GM11168 (cell line): Measurements from ENCODE around the gene DNAH12.
"Not testable (repeated sequence)": the region's sequence is repeated elsewhere in the genome, so short reads cannot be mapped to it uniquely, and the experiment has no call there.

Experiments
- in situ Hi-C: fragments of 300-500 bp; cut with MboI; formaldehyde crosslinking; loops from one replicate; pipeline ENCODE4 v1.12.0; 2022; ENCODE audit warnings: low sequenced_read_pairs; ENCODE audit not compliant: unreplicated experiment

The DNAH12 gene

GRCh38 chr3:57530071-57530608 lies 14.0 kb downstream of the DNAH12 start:
- in situ Hi-C loops = no loop called here

GRCh38 chr3:57518276-57518915 lies 25.7 kb downstream of the DNAH12 start:
- in situ Hi-C loops = no loop called here

- in situ Hi-C loops = no loop called here
Observed at GRCh38 chr3:57512166-57512565, 32.0 kb downstream of the DNAH12 start.

DNA sequence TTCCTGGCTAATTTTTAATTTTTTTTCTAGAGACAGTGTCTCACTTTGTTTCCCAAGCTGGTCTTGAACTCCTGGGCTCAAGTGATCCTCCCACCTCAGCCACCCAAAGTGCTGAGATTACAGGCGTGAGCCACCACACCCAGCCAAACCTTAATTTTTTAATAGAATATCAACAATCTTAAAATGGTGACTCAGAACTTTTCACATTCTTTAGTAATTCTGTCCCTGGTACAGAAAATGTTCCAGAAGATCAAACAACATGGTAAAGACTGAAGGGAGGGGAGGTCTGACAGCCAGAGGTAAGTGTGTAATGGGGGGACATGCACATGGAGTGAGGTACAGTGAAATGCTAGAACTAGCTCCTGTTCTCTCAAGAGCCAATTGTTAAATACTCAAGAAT lies 38.2 kb downstream of the DNAH12 start:
- in situ Hi-C loops = no loop called here

- in situ Hi-C loops = no loop called here
Observed at GRCh38 chr3:57500506-57500905, 43.6 kb downstream of the DNAH12 start.

- in situ Hi-C loops = no loop called here
Observed at GRCh38 chr3:57497904-57498303, 46.2 kb downstream of the DNAH12 start.

DNA sequence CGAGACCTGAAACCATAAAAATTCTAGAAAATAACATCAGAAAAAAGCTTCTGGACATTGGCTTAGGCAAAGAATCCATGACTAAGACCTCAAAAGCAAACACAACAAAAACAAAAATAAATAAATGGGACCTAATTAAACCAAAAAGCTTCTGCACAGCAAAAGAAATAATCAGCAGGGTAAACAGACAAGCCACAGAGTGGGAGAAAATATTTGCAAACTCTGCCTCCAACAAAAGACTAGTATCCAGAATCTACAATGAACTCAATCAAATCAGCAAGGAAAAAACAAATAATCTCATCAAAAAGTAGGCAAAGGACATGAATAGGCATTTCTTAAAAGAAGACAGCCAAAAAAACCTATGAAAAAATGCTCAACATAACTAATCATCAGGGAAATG lies 59.6 kb downstream of the DNAH12 start:
- in situ Hi-C loops = no loop called here

DNA sequence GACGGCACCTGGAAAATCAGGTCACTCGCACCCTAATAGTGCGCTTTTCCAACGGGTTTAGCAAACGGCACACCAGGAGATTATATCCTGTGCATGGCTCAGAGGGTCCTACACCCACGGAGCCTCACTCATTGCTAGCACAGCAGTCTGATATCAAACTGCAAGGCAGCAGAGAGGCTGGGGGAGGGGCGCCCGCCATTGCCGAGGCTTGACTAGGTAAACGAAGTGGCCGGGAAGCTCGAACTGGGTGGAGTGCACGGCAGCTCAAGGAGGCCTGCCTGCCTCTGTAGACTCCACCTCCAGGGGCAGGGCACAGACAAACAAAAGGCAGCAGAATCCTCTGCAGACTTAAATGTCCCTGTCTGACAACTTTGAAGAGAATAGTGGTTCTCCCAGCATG lies 67.0 kb downstream of the DNAH12 start:
- in situ Hi-C loops = not testable (repeated sequence)

DNA sequence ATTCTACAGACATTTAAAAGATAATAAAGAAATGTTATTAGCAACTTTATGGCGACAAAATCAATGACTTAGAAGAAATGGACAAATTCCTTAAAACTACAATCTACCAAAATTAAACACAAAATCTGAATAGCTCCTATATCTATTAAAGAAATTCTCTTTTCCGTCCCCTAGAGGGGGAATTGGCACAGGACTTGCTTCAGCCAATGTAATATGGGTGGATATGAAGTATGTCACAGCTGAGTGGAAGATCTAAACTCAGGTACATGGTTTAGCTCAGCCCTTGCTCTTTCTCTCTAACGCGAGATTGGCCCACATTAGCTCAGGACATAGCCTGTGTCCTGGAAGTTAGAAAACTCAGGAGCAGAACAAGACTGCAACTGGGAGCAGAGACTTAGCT lies 79.3 kb downstream of the DNAH12 start:
- in situ Hi-C loops = no loop called here

DNA sequence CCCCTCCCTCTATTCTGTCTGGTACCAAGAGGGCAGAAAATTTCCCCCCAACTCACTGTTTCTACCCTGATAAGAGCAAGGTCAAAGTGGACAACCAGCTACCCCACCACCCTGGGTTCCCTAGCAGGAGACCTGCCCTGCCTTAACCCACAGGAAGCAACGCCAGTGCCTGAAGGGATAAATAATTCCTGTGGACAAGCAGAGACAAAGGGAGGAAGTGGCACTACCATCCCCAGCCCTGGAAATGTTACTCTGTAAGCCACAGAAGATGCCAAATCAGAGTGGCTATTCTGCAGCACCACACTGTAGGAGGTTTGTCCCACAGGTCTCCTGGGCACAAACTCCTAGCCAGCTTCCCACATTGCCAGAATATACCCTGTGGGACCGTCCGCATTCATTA lies 80.1 kb downstream of the DNAH12 start:
- in situ Hi-C loops = no loop called here

DNA sequence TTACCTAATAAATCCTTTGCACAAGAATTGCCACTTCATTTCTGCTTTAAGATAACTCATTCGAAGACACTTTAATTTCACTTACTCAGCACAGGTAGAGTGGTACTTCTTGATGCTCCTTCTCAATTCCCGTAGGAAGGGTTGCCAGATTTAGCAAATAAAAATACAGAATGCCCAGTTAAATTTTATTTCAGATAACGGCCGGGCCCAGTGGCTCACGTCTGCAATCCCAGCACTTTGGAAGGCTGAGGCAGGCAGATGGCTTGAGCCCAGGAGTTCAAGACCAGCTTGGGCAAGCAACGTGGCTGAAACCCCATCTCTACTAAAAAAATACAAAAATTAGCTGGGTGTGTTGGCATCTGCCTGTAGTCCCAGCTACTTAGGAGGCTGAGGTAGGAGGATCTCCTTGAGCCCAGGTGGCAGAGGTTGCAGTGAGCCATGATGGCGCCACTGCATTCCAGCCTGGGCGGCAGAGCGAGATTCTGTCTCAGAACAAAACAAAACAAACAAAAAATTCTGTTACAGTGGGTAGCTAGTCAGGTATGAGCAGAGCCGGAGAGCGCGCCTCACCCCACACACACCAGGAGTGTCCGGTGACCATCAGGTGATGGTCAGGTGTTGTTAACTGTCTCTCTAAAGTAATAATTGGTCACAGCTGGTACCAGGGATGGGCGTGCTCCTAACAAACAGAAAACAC lies 92.8 kb downstream of the DNAH12 start:
- in situ Hi-C loops = no loop called here

- in situ Hi-C loops = not testable (repeated sequence)
Observed at GRCh38 chr3:57449276-57449847, 94.8 kb downstream of the DNAH12 start.

GRCh38 chr3:57448489-57448888 lies 95.7 kb downstream of the DNAH12 start:
- in situ Hi-C loops = not testable (repeated sequence)

DNA sequence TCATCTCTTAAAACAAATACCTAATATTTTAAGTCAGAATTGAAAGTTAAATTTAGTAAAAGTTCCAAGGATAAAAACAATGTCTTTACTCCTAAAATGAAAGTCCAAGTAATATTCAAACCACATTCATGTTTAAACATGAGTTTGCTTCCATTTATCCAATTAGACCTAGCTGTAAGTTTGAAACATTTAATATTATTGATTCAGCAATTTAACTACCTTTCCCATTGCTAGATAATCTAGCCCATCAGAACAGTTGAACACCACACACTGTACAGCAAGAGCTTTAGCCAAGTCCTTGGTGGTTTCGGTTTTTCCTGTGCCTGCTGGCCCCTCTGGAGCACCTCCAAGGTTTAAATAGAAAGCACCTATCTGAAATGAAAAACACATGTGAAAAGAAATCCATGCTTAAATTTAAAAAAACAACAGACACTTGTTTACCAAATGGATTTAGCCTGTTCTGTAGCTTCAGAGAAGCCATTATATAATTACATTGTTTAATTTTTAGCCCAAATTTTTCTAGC lies 97.8 kb downstream of the DNAH12 start:
- in situ Hi-C loops = no loop called here

GRCh38 chr3:57444469-57444868 lies 99.7 kb downstream of the DNAH12 start:
- in situ Hi-C loops = no loop called here

GRCh38 chr3:57440144-57440543 lies 104.0 kb downstream of the DNAH12 start:
- in situ Hi-C loops = not testable (repeated sequence)

GRCh38 chr3:57438460-57438859 lies 105.7 kb downstream of the DNAH12 start:
- in situ Hi-C loops = not testable (repeated sequence)

DNA sequence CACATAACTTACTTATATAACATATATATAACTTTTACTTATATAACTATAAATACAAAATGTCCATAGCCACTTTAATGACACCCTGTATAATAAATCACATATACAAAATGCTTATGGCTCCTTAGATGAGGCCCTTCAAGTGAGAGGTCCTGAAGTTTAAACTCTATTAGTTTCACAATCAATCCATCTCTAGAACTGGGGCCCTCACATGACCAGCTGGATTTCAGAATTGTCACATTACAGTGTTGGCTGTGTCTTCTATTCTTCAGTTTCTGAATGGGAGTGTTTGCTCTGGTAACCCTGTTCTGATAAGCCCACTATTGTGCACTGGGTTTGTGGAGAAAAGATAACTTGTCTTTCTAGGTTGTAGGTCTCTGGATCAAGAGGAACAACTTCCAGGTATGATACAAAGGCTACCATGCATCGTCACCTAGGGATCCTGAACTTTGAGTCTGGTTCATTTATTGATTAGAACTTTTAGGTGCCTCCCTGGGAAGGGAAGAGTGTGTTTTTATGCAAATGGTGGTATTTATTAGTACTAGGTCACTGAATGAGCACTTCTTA lies 107.9 kb downstream of the DNAH12 start:
- in situ Hi-C loops = no loop called here

- in situ Hi-C loops = no loop called here
Observed at GRCh38 chr3:57434041-57434440, 110.1 kb downstream of the DNAH12 start.

GRCh38 chr3:57423335-57423734 lies 120.8 kb downstream of the DNAH12 start:
- in situ Hi-C loops = no loop called here

GRCh38 chr3:57421336-57421735 lies 122.8 kb downstream of the DNAH12 start:
- in situ Hi-C loops = no loop called here
